B cell (primary cell): ENCODE measurements around the gene NAA80. TPM values are rescaled to one million over a fixed set of nuclear protein-coding genes. Genes with fewer than 3 reads are reported as not detected.

Experiments used
- ATAC-seq: fragments of 200-7000 bp; cut with Tn5 transposase; one replicate; pipeline ENCODE4 v1.10.0; 2021; ENCODE audit warnings: low read depth, mild to moderate bottlenecking, moderate number of reproducible peaks, moderate library complexity
- CTCF ChIA-PET: fragments of 350-600 bp; sonication (Branson Sonifier 250); formaldehyde crosslinking; loops from one replicate; lab custom pipeline; 2021; ENCODE audit warnings: antibody characterized with exemption, inconsistent platforms; lab: Charles Lee
- POLR2A ChIA-PET: fragments of 350-600 bp; sonication (Branson Sonifier 250); formaldehyde crosslinking; loops from one replicate; lab custom pipeline; 2021; ENCODE audit warnings: antibody characterized with exemption; lab: Charles Lee
- DNase-seq: peaks from one replicate; pipeline ENCODE4 v3.0.0; 2013
- H2AFZ ChIP-seq: 2 replicates; pipeline ENCODE4 v1.6.1; 2012; ENCODE audit warnings: mild to moderate bottlenecking, low read depth, low read length; ENCODE audit not compliant: insufficient read depth, poor library complexity, severe bottlenecking
- H3K27ac ChIP-seq, 2 donors: 1 replicate in 1 of 2; 2 replicates in 1 of 2; pipeline ENCODE4 v1.5.1; 2012 to 2013; ENCODE audit warnings: low read length in 2 of 2, mild to moderate bottlenecking in 2 of 2, moderate library complexity in 1 of 2
- H3K27me3 ChIP-seq, 4 experiments: fragments of 200-600 bp in 1 of 4; sonication (generic) in 1 of 4; replicated peaks in 1 of 4; 1 replicate in 2 of 4; 2 replicates in 2 of 4; pipeline versions ENCODE4 v1.6.1 to v1.7.0; 2013 to 2016; ENCODE audit warnings: low read length in 3 of 4, mild to moderate bottlenecking in 2 of 4, mixed read lengths in 1 of 4, moderate library complexity in 1 of 4; ENCODE audit not compliant: insufficient read depth in 4 of 4, control insufficient read depth in 3 of 4; ENCODE audit errors: control extremely low read depth in 1 of 4
- H3K36me3 ChIP-seq, 2 experiments: replicated peaks in 1 of 2; 1 replicate in 1 of 2; 2 replicates in 1 of 2; pipeline versions ENCODE4 v1.6.1 to v1.7.1; 2013; ENCODE audit warnings: low read length in 1 of 2; ENCODE audit not compliant: insufficient read depth in 2 of 2, control insufficient read depth in 1 of 2; ENCODE audit errors: control extremely low read depth in 1 of 2, extremely low read depth in 1 of 2
- H3K4me1 ChIP-seq, 2 donors: fragments of 200-600 bp in 1 of 2; sonication (generic) in 1 of 2; 1 replicate in 1 of 2; 2 replicates in 1 of 2; pipeline versions ENCODE4 v1.5.1 to v1.6.1; 2013 to 2017; ENCODE audit warnings: low read length in 2 of 2; ENCODE audit not compliant: control insufficient read depth in 2 of 2, insufficient read depth in 2 of 2
- H3K4me2 ChIP-seq: replicated peaks from 2 replicates; pipeline ENCODE3; 2012; ENCODE audit warnings: mild to moderate bottlenecking, low read depth, low read length; ENCODE audit not compliant: poor library complexity, severe bottlenecking
- H3K4me3 ChIP-seq, 5 experiments: fragments of 200-600 bp in 1 of 5; sonication (generic) in 1 of 5; 1 replicate in 3 of 5; 2 replicates in 2 of 5; pipeline versions ENCODE4 v1.5.1 to v1.7.0; 2011 to 2016; ENCODE audit warnings: low read length in 4 of 5, mild to moderate bottlenecking in 4 of 5, low read depth in 2 of 5, control low read depth in 1 of 5, moderate library complexity in 1 of 5; ENCODE audit not compliant: insufficient read depth in 1 of 5; ENCODE audit errors: control extremely low read depth in 1 of 5, extremely low read depth in 1 of 5
- H3K79me2 ChIP-seq: fragments of 200-600 bp; sonication (generic); one replicate; pipeline ENCODE4 v1.6.0; 2016; ENCODE audit warnings: low read length; ENCODE audit not compliant: control insufficient read depth, insufficient read depth
- H3K9ac ChIP-seq: fragments of 200-600 bp; sonication (generic); 2 replicates; pipeline ENCODE4 v1.6.1; 2017; ENCODE audit warnings: mild to moderate bottlenecking, low read length, moderate library complexity
- H3K9me3 ChIP-seq, 3 donors: one replicate each; pipeline versions ENCODE4 v1.6.1 to v1.7.1; 2013; ENCODE audit warnings: low read length in 2 of 3; ENCODE audit not compliant: control insufficient read depth in 2 of 3, insufficient read depth in 1 of 3; ENCODE audit errors: control extremely low read depth in 1 of 3
- H4K20me1 ChIP-seq: 2 replicates; pipeline ENCODE4 v1.6.0; 2012; ENCODE audit warnings: mild to moderate bottlenecking, low read length; ENCODE audit not compliant: insufficient read depth, control insufficient read depth, poor library complexity, severe bottlenecking
- H3K27ac Mint-ChIP-seq: one replicate; pipeline ENCODE4 v1.8.0; 2021; ENCODE audit warnings: mixed read lengths
- H3K27me3 Mint-ChIP-seq: one replicate; pipeline ENCODE4 v1.8.0; 2021; ENCODE audit warnings: mixed read lengths
- H3K4me1 Mint-ChIP-seq: one replicate; pipeline ENCODE4 v1.8.0; 2021; ENCODE audit warnings: mixed read lengths
- H3K4me3 Mint-ChIP-seq: one replicate; pipeline ENCODE4 v1.8.0; 2021; ENCODE audit warnings: mixed read lengths
- H3K9me3 Mint-ChIP-seq: one replicate; pipeline ENCODE4 v1.8.0; 2022; ENCODE audit warnings: mixed read lengths; ENCODE audit not compliant: insufficient read depth
- CTCF ChIP-seq: fragments of 200-600 bp; IDR thresholded peaks from one replicate; pipeline ENCODE4 v1.8.0; 2022; ENCODE audit warnings: antibody characterized with exemption, mild to moderate bottlenecking
- EZH2 ChIP-seq: IDR thresholded peaks from 2 replicates; pipeline ENCODE4 v1.6.1; 2012; ENCODE audit warnings: borderline replicate concordance, low read depth, mild to moderate bottlenecking, moderate library complexity, low read length; ENCODE audit not compliant: insufficient read depth, poor library complexity, severe bottlenecking
- WGBS: methylation state at CpG from one replicate; pipeline ENCODE4 v1.1.5; 2013; ENCODE audit warnings: missing lambda C conversion rate; ENCODE audit not compliant: insufficient coverage; 5-methylcytosine and 5-hydroxymethylcytosine counted together
- intact Hi-C: fragments of 100-400 bp; cut with micrococcal nuclease; formaldehyde crosslinking; loops from one replicate; pipeline ENCODE4 v1.10.0; 2022
- polyA plus RNA-seq: library from polyadenylated mRNA; depleted of rRNA; stranded (reverse); fragments of >200 nt; gene quantifications from 2 replicates; pipeline ENCODE4 v1.2.3, GENCODE V29; 2012
- total RNA-seq, 2 donors: library from RNA; stranded (reverse); fragments of 120-200 nt in 1 of 2; gene quantifications; 1 replicate in 1 of 2; 2 replicates in 1 of 2; pipeline versions ENCODE4 v1.2.3 to v1.2.4, GENCODE V29; 2013 to 2022

NAA80 gene
- total and polyA plus RNA-seq, 2 donors (not counting 1 experiment from before 2014, with no cell fraction given): 37.8 to 49.0 TPM

- no peak for DNase-seq
- ATAC-seq: no peak
- Histone ChIP-seq H3K4me2 (peak overlapping the region; percentile 100), H4K20me1 (no peaks in the 10 kb centered on the region), H3K9me3 (no peaks in the 10 kb centered on the region), H3K4me3 (peak overlapping the region in 2 of 5 experiments; percentile 81 to 94), H3K9ac (peak overlapping the region; percentile 95), H3K27me3 (no peaks in the 10 kb centered on the region), H3K4me1 (peaks cover 16 to 23% of the 10 kb centered on the region in 2 donors), H3K79me2 (peaks cover 22% of the 10 kb centered on the region), H3K36me3 (peaks cover 0 to 25% of the 10 kb centered on the region in 2 experiments), H2AFZ (peak overlapping the region; percentile 93), H3K27ac (peak overlapping the region; percentile 57 to 68)
- peaks cover 24% of the 10 kb centered on the region for H3K4me1 Mint-ChIP-seq
- TF ChIP-seq CTCF (no peak), EZH2 (no peak)
- peak overlapping the region; percentile 92 for H3K4me3 Mint-ChIP-seq
- ChIA-PET POLR2A (interaction anchor here (0.6 to 2.3 kb wide), 4 partner anchors 12 to 175 kb away, joined by 3 to 15 read pairs (median 4); no protein-coding TSS in a partner anchor), CTCF (interaction anchor here (1.0 to 2.0 kb wide), 7 partner anchors 18 to 99 kb away, joined by 4 to 9 read pairs (median 5); no protein-coding TSS in a partner anchor)
- intact Hi-C loops: loop anchor here (10.0 kb wide), 1 partner anchor 1092 kb away; the partner anchor contains the start of gene MANF
- no peaks in the 10 kb centered on the region for H3K9me3 Mint-ChIP-seq
- H3K27ac Mint-ChIP-seq: peak overlapping the region; percentile 96
- H3K27me3 Mint-ChIP-seq: no peaks in the 10 kb centered on the region
- 83% methylated on average over 12 of the region's 12 CpGs for WGBS
These were observed 6.0 kb downstream of the NAA80 start for GRCh38 chr3:50293079-50293801.
